ENCODE data around the gene F3. TPM values are rescaled to one million over a fixed set of nuclear protein-coding genes. Genes with fewer than 3 reads are reported as not detected.

The F3 gene
- total and polyA plus RNA-seq, 9 of the 15 experiments (the other 6 are each of a cell fraction or from before 2014, with no cell fraction given): 0.24 to 0.28 TPM; not detected in 7

- Histone ChIP-seq H4K20me1 (replicated peaks; ENCODE audit: control insufficient read depth, insufficient read depth, low read length) (peaks cover 4% of the 10 kb centered on the region; the same call in 1 of the 2 replicates), H3K9ac (ENCODE audit: insufficient read depth in 1 of 2, low read depth in 2 of 2, low read length in 2 of 2) (peak overlapping the region in 1 of 2 experiments; percentile 56; a peak in 2 of 4 replicates), H3K79me2 (ENCODE audit: control insufficient read depth, insufficient read depth, low read length) (no peaks in the 10 kb centered on the region), H3K27me3 (ENCODE audit: control insufficient read depth in 2 of 2, insufficient read depth in 2 of 2, low read length in 2 of 2) (peaks cover 16 to 41% of the 10 kb centered on the region in 2 experiments), H3K4me1 (replicated peaks in 1 of 2; ENCODE audit: control insufficient read depth in 2 of 2, insufficient read depth in 2 of 2, low read length in 2 of 2) (peaks cover 3 to 13% of the 10 kb centered on the region in 2 experiments; a peak in 1 of 5 replicates), H2AFZ (ENCODE audit: low read depth, low read length) (0 out of 2 replicates have a peak overlapping the region, but pooled peaks have one; percentile 18), H3K4me3 (peak overlapping the region; percentile 31; the same call in 1 of the 2 replicates), H3K9me1 (ENCODE audit: control insufficient read depth, insufficient read depth, low read length) (no peaks in the 10 kb centered on the region), H3K36me3 (ENCODE audit: control insufficient read depth, insufficient read depth, low read length) (no peaks in the 10 kb centered on the region), H3K9me3 (replicated peaks; ENCODE audit: control insufficient read depth, insufficient read depth, low read depth, low read length) (no peaks in the 10 kb centered on the region), H3K4me2 (ENCODE audit: insufficient read depth, low read length) (peak overlapping the region; percentile 47), H3K27ac (ENCODE audit: extremely low read depth, low read depth, low read length) (no peak overlapping the region)
- intact Hi-C loops (cut with micrococcal nuclease) (no loop called here), in situ Hi-C loops (cut with MboI) (no loop called here)
- ATAC-seq (no peak; the same call in 1 of the 3 replicates), FAIRE-seq (no peak), DNase-seq (ENCODE audit: extremely low read depth in 1 of 4, low spot score in 3 of 4) (no peak)
- BruUV-seq (replicated peaks): no TSS peak
- ChIA-PET POLR2A (interaction anchor here (0.7 kb wide), 2 partner anchors 75 to 486 kb away, joined by 3 read pairs; no protein-coding TSS in a partner anchor), CTCF (ENCODE audit: low intra/inter-chr PET ratio) (no interaction called here)
- 20% methylated on average over 26 of the region's 26 CpGs for whole genome bisulfite sequencing (ENCODE audit: insufficient coverage, low coverage, missing lambda C conversion rate)
- TF ChIP-seq FOSL1 (tag; conservative IDR thresholded peaks at IDR 0.05) (peak; percentile 70; the same call in 1 of the 2 replicates), PHF8 (IDR thresholded peaks at IDR 0.05; ENCODE audit: borderline replicate concordance, low read length) (0 out of 2 replicates have a peak, but pooled peaks have one; percentile 11), ZNF175 (CRISPR knock-in tag; IDR thresholded peaks at IDR 0.05; ENCODE audit: low read depth) (no peak), KLF16 (IDR thresholded peaks at IDR 0.05) (no peak), HMGN3 (IDR thresholded peaks at IDR 0.05; ENCODE audit: borderline replicate concordance, extremely low read depth, insufficient read length, low read depth, low read length) (peak; percentile 14), FOXP4 (CRISPR knock-in tag; IDR thresholded peaks at IDR 0.05; ENCODE audit: borderline replicate concordance) (no peak), RBM25 (IDR thresholded peaks at IDR 0.05; ENCODE audit: low read depth, low read length, severe bottlenecking) (no peak), RCOR1 (IDR thresholded peaks at IDR 0.05; ENCODE audit: borderline replicate concordance in 1 of 2, low read depth in 2 of 2, low read length in 2 of 2) (no peak), ZNF707 (CRISPR knock-in tag; conservative IDR thresholded peaks at IDR 0.05) (no peak)
- TF ChIP-seq, protein P1, sequence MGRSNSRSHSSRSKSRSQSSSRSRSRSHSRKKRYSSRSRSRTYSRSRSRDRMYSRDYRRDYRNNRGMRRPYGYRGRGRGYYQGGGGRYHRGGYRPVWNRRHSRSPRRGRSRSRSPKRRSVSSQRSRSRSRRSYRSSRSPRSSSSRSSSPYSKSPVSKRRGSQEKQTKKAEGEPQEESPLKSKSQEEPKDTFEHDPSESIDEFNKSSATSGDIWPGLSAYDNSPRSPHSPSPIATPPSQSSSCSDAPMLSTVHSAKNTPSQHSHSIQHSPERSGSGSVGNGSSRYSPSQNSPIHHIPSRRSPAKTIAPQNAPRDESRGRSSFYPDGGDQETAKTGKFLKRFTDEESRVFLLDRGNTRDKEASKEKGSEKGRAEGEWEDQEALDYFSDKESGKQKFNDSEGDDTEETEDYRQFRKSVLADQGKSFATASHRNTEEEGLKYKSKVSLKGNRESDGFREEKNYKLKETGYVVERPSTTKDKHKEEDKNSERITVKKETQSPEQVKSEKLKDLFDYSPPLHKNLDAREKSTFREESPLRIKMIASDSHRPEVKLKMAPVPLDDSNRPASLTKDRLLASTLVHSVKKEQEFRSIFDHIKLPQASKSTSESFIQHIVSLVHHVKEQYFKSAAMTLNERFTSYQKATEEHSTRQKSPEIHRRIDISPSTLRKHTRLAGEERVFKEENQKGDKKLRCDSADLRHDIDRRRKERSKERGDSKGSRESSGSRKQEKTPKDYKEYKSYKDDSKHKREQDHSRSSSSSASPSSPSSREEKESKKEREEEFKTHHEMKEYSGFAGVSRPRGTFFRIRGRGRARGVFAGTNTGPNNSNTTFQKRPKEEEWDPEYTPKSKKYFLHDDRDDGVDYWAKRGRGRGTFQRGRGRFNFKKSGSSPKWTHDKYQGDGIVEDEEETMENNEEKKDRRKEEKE (IDR thresholded peaks at IDR 0.05; ENCODE audit: borderline replicate concordance in 1 of 2, control insufficient read depth in 1 of 2, low read depth in 2 of 2, low read length in 1 of 2): no peak
These were observed 720 bp upstream of the F3 start for GRCh38 chr1:94542088-94542870.

Measured in K562 (cell line).